HG02678 (cell line): ENCODE measurements around the gene RUNX2.

Experiments used
- ATAC-seq: cut with Tn5 transposase; IDR thresholded peaks from one replicate; pipeline ENCODE4 v1.9.1; 2021; ENCODE audit warnings: mild to moderate bottlenecking, moderate library complexity; ENCODE audit not compliant: unreplicated experiment

RUNX2 gene

GRCh38 chr6:45637056-45637455 lies 308.9 kb downstream of the RUNX2 start:
- ATAC-seq = no peak

- no peak for ATAC-seq
Observed at GRCh38 chr6:45637611-45638257, 309.6 kb downstream of the RUNX2 start.

GRCh38 chr6:45640081-45640491 lies 312.0 kb downstream of the RUNX2 start:
- ATAC-seq = no peak

- no peak for ATAC-seq
Observed at GRCh38 chr6:45640811-45641210, 312.7 kb downstream of the RUNX2 start.

- no peak for ATAC-seq
Observed at GRCh38 chr6:45642331-45643125, 314.4 kb downstream of the RUNX2 start.

- ATAC-seq = no peak
Observed at GRCh38 chr6:45643126-45643525, 315.0 kb downstream of the RUNX2 start.

- no peak for ATAC-seq
Observed at GRCh38 chr6:45644720-45645119, 316.6 kb downstream of the RUNX2 start.

- peak; percentile 53 for ATAC-seq
Observed at GRCh38 chr6:45645302-45645701, 317.2 kb downstream of the RUNX2 start.

GRCh38 chr6:45647341-45648261 lies 319.5 kb downstream of the RUNX2 start:
- ATAC-seq = no peak

GRCh38 chr6:45648262-45648620 lies 320.1 kb downstream of the RUNX2 start:
- no peak for ATAC-seq

GRCh38 chr6:45650524-45651135 lies 322.5 kb downstream of the RUNX2 start:
- ATAC-seq = no peak

GRCh38 chr6:45651301-45651700 lies 323.2 kb downstream of the RUNX2 start:
- no peak for ATAC-seq

GRCh38 chr6:45652416-45652815 lies 324.3 kb downstream of the RUNX2 start:
- no peak for ATAC-seq

- no peak for ATAC-seq
Observed at GRCh38 chr6:45653117-45653883, 325.2 kb downstream of the RUNX2 start.

GRCh38 chr6:45654673-45655072 lies 326.5 kb downstream of the RUNX2 start:
- no peak for ATAC-seq

GRCh38 chr6:45655745-45656476 lies 327.8 kb downstream of the RUNX2 start:
- no peak for ATAC-seq

- no peak for ATAC-seq
Observed at GRCh38 chr6:45657226-45657625, 329.1 kb downstream of the RUNX2 start.

GRCh38 chr6:45658400-45658799 lies 330.3 kb downstream of the RUNX2 start:
- ATAC-seq = no peak

GRCh38 chr6:45658958-45659357 lies 330.8 kb downstream of the RUNX2 start:
- ATAC-seq = no peak

GRCh38 chr6:45661661-45662060 lies 333.5 kb downstream of the RUNX2 start:
- no peak for ATAC-seq
